Esophagus squamous epithelium (tissue), 5 donors: ENCODE data around the gene JOSD1. TPM values are rescaled to one million over a fixed set of nuclear protein-coding genes. Genes with fewer than 3 reads are reported as not detected.

ENCODE experiments used
- DNase-seq: peaks from one replicate; lab custom pipeline; 2025; lab: John Stamatoyannopoulos, UW
- H3K27ac ChIP-seq, 4 donors: fragments of 200-600 bp; sonication (generic); one replicate each; pipeline ENCODE4 v1.5.1; 2016 to 2019; ENCODE audit warnings: mild to moderate bottlenecking in 1 of 4
- H3K27me3 ChIP-seq, 4 donors: fragments of 200-600 bp; sonication (generic); 1 replicate in 3 of 4; 2 replicates in 1 of 4; pipeline versions ENCODE4 v1.5.1 to v1.6.0; 2017 to 2021; ENCODE audit warnings: antibody characterized with exemption in 1 of 4
- H3K36me3 ChIP-seq, 3 donors: fragments of 200-600 bp; sonication (generic); one replicate each; pipeline ENCODE4 v1.5.1; 2016 to 2019
- H3K4me1 ChIP-seq, 3 donors: fragments of 200-600 bp; sonication (generic); one replicate each; pipeline ENCODE4 v1.5.1; 2017 to 2019
- H3K4me3 ChIP-seq, 4 donors: fragments of 200-600 bp; sonication (generic); 1 replicate in 3 of 4; 2 replicates in 1 of 4; pipeline ENCODE4 v1.5.1; 2016 to 2019; ENCODE audit warnings: mild to moderate bottlenecking in 2 of 4, moderate library complexity in 1 of 4
- H3K9me3 ChIP-seq, 3 donors: fragments of 200-600 bp; sonication (generic); one replicate each; pipeline ENCODE4 v1.5.1; 2016 to 2019
- CTCF ChIP-seq, 6 experiments: fragments of 450-650 bp in 4 of 6; fragments of 200-600 bp in 2 of 6; sonication (generic) in 2 of 6; IDR thresholded peaks; one replicate each; pipeline ENCODE4 v1.5.1; 2016 to 2019; ENCODE audit warnings: antibody characterized with exemption in 6 of 6, mild to moderate bottlenecking in 4 of 6, moderate library complexity in 4 of 6
- POLR2A ChIP-seq, 4 donors: fragments of 450-650 bp; IDR thresholded peaks; one replicate each; pipeline ENCODE4 v1.6.1; 2017; ENCODE audit warnings: antibody characterized with exemption in 4 of 4, mild to moderate bottlenecking in 4 of 4, moderate library complexity in 3 of 4
- WGBS, 2 donors: methylation state at CpG; one replicate each; pipeline ENCODE4 v1.1.5; 2018; 5-methylcytosine and 5-hydroxymethylcytosine counted together
- intact Hi-C: fragments of 100-400 bp; cut with DNase I; formaldehyde crosslinking; loops from one replicate; pipeline ENCODE4 v1.15.0; 2022
- total RNA-seq, 4 donors: library from RNA; depleted of rRNA; stranded (reverse); fragments of >200 nt; gene quantifications; one replicate each; pipeline ENCODE4 v1.1.0, GENCODE V29; 2016
- donor health status: DM: yes; HTN: yes; CAD: no.

The JOSD1 gene
- total RNA-seq, 4 donors from 2014 or later = 27.8 to 48.8 (median 33.1) TPM

- peaks cover 21 to 37% (median 27%) of the 10 kb centered on the region in 3 donors for H3K4me1 ChIP-seq
- intact Hi-C loops = no loop called here
- H3K27me3 ChIP-seq = no peaks in the 10 kb centered on the region
- 78 to 86% methylated on average over 5 to 6 of the region's 6 CpGs for WGBS, 2 donors
- H3K36me3 ChIP-seq = peaks cover 65 to 88% (median 70%) of the 10 kb centered on the region in 3 donors
- H3K9me3 ChIP-seq = no peaks in the 10 kb centered on the region
- no peak for TF ChIP-seq POLR2A (IDR thresholded peaks at IDR 0.05)
- TF ChIP-seq CTCF (IDR thresholded peaks at IDR 0.05) = no peak
- DNase-seq = no peak
- no peak overlapping the region for H3K4me3 ChIP-seq
- no peak overlapping the region for H3K27ac ChIP-seq
Observed at GRCh38 chr22:38729946-38730345, 29.2 kb upstream of the JOSD1 start.

GRCh38 chr22:38728871-38729796 lies 28.4 kb upstream of the JOSD1 start:
- Histone ChIP-seq H3K27ac (no peak overlapping the region), H3K27me3 (no peaks in the 10 kb centered on the region), H3K9me3 (no peaks in the 10 kb centered on the region), H3K36me3 (peaks cover 65 to 88% (median 70%) of the 10 kb centered on the region in 3 donors), H3K4me3 (no peak overlapping the region), H3K4me1 (peaks cover 13 to 29% (median 24%) of the 10 kb centered on the region in 3 donors)
- intact Hi-C loops = no loop called here
- TF ChIP-seq POLR2A (IDR thresholded peaks at IDR 0.05) (no peak), CTCF (IDR thresholded peaks at IDR 0.05) (no peak)
- WGBS, 2 donors = 92% methylated on average over 2 to 10 of the region's 18 CpGs
- DNase-seq = no peak

- TF ChIP-seq CTCF (IDR thresholded peaks at IDR 0.05) (no peak), POLR2A (IDR thresholded peaks at IDR 0.05) (no peak)
- DNase-seq = no peak
- H3K27ac ChIP-seq = no peak overlapping the region
- peaks cover under 1 to 16% (median 11%) of the 10 kb centered on the region in 3 donors for H3K4me1 ChIP-seq
- H3K36me3 ChIP-seq = peaks cover 58 to 95% (median 74%) of the 10 kb centered on the region in 3 donors
- intact Hi-C loops = no loop called here
- H3K4me3 ChIP-seq = no peak overlapping the region
- H3K9me3 ChIP-seq = no peaks in the 10 kb centered on the region
- 81 to 89% methylated on average over 7 to 9 of the region's 15 CpGs for WGBS, 2 donors
- no peaks in the 10 kb centered on the region for H3K27me3 ChIP-seq
Observed at GRCh38 chr22:38727530-38728451, 27.0 kb upstream of the JOSD1 start.

- Histone ChIP-seq H3K4me3 (no peak overlapping the region), H3K4me1 (peaks cover 0 to 9% (median 4%) of the 10 kb centered on the region in 3 donors), H3K27ac (no peak overlapping the region), H3K27me3 (no peaks in the 10 kb centered on the region), H3K36me3 (peaks cover 58 to 100% (median 79%) of the 10 kb centered on the region in 3 donors), H3K9me3 (no peaks in the 10 kb centered on the region)
- intact Hi-C loops = no loop called here
- TF ChIP-seq POLR2A (IDR thresholded peaks at IDR 0.05) = no peak
- no peak for TF ChIP-seq CTCF (IDR thresholded peaks at IDR 0.05)
- 89% methylated on average over 6 to 7 of the region's 12 CpGs for WGBS, 2 donors
- DNase-seq = no peak
Observed at GRCh38 chr22:38727123-38727522, 26.4 kb upstream of the JOSD1 start.
